HG02973 (cell line): ENCODE data around the gene SHC3.
"Not testable (repeated sequence)": the region's sequence is repeated elsewhere in the genome, so short reads cannot be mapped to it uniquely, and the experiment has no call there.

Source experiments
- ATAC-seq: cut with Tn5 transposase; IDR thresholded peaks from one replicate; pipeline ENCODE4 v1.9.1; 2021; ENCODE audit warnings: moderate library complexity; ENCODE audit not compliant: unreplicated experiment

SHC3 gene, protein sequence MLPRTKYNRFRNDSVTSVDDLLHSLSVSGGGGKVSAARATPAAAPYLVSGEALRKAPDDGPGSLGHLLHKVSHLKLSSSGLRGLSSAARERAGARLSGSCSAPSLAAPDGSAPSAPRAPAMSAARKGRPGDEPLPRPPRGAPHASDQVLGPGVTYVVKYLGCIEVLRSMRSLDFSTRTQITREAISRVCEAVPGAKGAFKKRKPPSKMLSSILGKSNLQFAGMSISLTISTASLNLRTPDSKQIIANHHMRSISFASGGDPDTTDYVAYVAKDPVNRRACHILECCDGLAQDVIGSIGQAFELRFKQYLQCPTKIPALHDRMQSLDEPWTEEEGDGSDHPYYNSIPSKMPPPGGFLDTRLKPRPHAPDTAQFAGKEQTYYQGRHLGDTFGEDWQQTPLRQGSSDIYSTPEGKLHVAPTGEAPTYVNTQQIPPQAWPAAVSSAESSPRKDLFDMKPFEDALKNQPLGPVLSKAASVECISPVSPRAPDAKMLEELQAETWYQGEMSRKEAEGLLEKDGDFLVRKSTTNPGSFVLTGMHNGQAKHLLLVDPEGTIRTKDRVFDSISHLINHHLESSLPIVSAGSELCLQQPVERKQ

DNA sequence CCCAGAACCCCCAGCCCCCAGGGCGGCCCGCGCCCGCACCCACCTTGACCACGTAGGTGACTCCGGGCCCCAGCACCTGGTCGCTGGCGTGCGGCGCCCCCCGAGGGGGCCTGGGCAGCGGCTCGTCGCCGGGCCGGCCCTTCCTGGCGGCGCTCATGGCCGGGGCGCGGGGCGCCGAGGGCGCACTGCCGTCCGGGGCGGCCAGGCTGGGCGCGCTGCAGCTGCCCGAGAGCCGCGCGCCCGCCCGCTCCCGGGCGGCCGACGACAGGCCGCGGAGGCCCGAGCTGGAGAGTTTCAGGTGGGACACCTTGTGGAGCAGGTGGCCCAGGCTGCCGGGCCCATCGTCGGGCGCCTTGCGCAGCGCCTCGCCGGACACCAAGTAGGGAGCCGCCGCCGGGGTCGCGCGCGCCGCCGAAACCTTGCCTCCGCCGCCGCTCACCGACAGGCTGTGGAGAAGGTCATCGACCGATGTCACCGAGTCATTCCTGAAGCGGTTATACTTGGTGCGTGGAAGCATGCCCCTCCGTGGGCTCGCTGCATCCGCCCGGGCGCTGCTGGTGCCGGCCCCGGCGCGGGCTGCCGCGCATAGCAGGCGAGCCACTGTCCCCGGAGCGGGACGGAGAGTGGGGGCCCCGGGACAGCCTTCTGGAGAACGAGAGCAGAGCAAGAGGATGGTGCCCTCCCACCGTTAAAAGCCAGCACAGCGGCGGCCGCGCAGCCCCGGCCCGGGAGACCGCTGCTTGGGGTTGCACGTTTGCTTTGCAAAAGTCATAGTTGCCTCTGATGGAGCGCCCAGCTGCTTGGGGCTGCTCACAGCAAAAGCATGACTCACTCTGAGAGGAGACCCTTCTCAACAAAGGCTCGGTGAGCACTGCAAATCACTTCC lies at the start of gene SHC3:
TSS of gene SHC3 (minus strand) at position 875 of the 886 bp plus-strand sequence. CDS start at position 517, 358 bp downstream.
- ATAC-seq = no peak

DNA sequence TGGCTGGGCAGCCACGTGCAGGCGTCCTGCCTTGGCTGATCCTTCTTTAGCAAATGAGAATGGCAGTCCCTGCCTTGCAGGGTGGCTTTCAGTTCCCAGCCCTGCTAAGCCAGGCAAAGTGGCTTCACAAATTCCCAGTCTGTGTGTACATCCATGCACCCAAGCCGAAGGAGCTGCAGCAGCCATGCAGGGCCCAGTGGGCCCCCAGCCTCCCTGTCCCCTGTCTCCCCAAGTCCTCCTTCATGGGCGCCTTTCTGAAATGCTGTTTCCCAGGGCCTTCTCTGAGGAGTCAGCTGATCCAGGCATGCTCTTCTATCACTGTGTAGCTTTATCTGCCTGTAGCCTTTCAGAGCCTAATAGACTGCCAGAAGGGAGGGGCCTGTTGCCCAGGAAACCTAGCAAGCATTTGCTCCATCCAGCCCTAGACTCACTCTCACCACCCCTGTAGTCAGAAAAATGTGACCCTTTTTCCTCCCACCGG lies 47.4 kb upstream of the SHC3 start:
- no peak for ATAC-seq

DNA sequence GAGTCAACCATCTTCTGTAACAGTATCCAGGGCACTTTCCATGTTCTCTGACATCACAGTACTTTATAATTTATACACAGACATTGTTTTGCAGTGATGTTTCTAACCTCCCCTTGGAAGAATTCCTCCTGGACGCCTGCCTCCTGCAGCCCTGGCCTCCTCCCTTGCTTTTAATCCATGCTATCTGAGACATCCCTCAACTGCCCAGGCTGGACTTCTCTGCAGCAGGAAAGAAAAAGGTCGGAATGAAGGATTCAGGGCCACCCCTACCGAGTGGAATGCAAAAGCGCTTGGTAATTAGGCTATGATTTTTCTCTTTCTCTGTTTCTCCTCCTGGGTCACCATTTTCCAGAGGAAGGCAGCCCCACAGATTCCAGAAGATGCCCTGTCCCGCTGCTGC lies 47.0 kb upstream of the SHC3 start:
- ATAC-seq = no peak

DNA sequence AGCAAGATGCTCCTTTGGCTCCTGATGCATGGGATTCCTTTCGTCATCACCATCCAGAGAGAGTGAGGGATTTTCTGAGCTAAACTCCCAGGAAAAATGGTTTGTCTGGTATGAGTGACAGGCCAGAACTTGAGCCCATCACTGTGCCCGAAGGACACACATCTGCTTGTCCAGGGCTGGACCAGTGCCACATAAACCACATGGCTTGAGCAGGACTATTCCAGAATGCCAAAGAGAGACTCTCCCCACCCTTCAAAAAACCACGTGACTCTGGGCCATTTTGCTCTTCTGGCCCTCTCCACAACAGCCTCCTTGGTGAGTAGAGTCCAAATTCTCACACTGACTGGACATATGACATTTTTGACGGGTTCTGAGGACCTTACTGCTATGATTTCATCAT lies 46.4 kb upstream of the SHC3 start:
- ATAC-seq = no peak

DNA sequence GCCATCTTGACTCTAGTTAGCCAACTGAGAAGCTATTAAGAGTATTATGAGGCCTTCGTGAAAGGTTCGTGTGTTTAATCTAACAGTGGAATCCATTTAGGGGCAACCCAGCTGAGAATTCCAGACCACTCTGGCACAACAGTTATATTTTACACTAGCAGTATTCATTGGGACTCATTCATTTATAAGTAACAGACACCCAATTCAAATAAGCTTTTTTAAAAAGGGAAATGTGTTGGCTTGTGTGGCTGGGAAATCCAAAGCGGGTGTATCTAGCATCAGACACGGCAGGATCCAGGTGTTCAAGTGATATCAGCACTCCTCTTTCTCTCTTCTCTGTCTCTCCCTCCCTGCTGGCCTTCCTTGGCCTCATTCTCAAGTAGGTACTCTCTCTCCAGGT lies 46.0 kb upstream of the SHC3 start:
- no peak for ATAC-seq

DNA sequence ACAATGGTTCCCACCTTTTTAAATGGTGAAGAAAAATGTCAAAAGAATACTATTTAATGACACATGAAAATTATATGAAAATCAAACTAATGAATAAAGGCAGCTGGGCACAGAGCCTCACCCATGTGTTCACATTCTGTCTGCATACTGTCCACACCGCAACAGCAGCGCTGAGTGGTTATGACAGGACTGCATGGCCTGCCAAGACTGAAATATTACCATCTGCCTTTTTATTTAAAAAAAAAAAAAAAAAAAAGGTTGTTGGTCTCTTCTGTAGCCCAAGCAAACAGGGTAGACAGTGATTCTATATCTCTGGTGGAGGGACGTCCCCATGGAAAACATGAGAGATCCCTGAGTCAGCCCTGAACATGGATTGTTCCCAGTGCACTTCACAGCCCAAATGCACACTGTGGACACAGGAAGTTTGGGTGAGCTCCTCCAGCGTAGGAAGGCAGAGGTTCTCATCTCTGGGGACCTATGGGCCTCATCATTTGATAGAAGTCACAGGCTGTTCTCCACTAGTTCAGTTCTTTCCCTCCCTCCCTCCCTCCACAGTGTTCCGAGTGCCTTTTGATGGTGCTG lies 44.9 kb upstream of the SHC3 start:
- ATAC-seq = no peak

DNA sequence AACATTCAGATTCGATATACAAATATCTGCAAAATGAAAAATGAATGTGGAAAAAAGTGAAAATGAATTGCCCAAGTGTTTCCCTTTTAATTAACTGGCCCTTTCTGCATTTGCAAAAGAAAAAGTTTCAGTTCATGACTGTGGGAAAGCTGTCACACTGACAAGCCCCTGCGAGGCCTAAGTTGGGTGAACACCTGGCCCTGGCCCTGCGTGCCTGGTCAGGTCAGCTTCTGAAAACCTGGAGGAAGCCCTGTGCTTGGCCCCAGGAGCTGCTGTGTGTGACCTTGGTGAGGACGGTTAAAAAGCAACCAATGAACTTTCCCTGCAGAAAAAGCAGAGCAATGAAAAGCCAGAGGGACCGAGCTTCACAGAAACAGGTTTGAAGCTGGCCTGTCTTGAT lies 41.0 kb upstream of the SHC3 start:
- ATAC-seq = no peak

DNA sequence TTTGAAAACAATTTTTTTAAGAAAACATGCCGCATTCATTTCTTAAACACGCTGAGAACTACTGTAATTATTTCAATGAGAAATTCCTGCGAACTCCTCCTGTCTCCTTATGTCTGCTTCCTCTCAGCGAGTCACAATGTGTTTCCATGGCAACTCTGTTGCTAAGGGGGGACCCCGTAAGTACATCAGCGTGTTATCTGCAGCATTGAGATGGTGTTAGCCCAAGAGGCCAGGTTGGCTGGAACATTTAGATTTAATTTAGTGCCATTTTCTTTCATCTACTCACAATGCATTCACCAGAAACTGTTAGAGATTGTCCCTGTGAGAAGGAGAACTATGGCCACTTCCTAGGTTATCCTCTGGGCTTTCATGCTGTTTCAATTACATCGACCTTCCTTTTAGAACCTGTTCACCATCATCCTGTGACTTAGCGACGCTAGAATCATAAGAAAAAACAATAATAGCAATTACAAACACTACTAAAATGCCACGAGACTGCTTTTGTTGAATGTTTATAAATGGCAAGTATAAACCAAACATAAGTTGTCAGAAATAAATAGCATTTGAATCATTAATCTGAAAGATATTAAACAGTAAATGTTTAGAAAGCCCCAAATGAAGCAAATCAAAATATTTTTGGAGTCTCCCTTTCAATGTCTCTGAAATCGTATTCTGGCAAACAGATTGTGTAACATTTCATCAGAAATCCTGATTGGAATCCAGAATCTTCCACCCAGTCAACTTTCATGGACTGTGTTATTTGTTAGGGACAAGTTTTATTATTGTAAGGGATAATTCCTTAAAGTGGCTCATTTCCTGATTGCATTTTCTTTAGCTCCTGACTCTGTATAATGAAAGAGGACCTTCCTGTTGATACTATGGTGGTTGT lies 39.7 kb upstream of the SHC3 start:
- ATAC-seq = no peak

DNA sequence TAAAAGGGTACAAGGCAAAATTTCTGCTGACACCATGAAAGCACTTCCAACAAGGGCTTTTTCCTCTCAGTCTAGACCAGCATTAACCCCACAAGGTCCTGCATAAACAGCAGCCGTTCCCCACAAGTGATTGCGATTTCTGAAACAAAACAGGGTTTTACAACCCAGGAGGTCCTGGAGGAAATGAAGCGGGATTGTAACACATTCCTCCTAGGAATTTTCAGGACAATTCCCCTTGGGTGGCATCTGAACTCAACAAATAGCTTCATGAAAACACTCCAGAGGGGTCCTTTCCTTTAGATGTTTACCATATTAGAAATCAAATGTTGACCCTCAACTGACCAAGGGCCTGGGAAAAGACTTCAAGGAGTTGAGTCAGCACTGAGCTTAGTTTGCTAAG lies 36.7 kb upstream of the SHC3 start:
- ATAC-seq = no peak

DNA sequence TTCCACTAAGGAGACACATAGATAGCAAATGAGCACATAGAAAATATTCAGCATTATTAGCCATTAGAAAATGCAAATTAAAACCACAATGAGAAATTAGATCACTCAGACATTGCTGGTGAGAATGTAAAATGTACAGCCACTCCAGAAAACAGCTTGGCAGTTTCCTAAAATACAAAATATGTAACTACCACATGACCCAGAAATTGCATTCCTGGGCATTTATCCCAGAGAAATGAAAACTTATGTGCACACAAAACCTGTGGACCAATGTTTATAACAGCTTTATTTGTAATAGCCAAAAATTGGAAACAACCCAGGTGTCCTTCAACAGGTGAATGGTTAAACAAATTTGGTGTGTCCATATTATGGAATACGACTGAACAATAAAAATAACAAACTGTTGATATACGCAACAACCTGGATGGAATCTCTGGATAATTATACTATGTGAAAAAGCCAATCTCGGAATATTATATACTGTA lies 34.8 kb upstream of the SHC3 start:
- ATAC-seq = no peak

DNA sequence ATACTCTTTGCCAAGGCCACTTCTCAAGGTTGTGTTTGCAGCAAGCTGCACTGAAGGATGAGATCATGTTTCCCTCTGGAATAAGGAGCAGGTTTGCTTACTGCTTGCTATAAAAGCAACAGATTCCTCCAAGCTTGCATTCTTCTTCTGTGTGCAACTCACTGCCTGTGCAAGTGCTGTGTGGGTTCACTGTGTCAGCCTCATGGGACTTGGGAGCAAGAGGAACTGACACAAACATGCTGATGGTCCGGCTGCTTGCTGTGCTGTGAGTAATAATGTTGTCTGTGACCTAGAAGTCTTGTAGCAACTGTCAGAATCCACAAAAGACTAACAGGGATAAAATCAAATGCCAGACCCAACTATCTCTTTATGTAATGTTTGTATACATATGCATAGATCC lies 33.6 kb upstream of the SHC3 start:
- no peak for ATAC-seq

DNA sequence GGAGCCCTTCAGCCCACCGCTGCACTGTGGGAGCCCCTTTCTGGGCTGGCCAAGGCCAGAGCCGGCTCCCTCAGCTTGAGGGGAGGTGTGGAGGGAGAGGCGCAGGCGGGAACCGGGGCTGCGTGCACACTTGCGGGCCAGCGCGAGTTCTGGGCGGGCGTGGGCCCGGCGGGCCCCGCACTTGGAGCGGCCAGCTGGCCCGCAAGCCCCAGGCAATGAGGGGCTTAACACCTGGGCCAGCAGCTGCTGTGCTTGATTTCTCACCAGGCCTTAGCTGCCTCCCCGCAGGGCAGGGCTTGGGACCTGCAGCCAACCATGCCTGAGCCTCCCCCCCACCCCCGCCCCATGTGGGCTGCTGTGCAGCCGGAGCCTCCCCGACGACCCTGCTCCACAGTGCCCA lies 30.7 kb upstream of the SHC3 start:
- not testable (repeated sequence) for ATAC-seq

DNA sequence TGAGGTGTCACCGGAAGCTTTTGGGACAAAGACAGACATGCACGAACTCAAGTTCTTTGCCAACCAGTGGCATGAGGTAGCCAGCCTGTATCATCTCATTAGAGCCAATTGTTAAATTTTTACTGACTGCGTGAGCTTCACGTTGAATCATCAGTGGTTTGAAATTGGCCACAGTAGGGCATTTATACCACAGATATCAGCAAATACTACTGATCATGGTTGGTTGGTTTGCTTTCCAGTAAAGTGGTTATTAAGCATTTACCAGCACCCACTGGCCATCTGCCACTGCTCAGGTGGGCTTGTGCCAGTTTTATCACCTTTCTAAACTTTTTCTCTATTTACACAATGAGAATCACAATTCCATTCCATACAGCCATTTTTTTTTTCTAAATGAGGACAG lies 28.4 kb upstream of the SHC3 start:
- no peak for ATAC-seq

DNA sequence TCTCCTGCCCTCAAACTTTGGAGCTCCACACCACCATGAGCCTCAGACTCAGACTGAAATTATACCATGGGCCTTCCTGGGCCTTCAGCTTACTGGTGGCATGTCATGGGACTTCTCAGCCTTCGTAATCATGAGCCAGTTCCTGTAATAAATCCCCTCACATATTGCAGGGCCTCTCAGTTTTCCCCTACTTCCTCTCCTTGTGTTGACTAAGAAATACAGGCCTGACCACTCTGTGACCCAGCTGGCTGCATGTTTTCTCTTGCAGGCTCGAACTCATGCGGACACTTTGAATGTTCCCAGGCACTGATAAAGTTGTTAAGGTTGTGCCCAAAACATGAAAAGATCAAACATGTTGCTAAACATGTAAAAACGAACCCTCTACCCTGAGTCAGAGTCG lies 26.2 kb upstream of the SHC3 start:
- no peak for ATAC-seq

DNA sequence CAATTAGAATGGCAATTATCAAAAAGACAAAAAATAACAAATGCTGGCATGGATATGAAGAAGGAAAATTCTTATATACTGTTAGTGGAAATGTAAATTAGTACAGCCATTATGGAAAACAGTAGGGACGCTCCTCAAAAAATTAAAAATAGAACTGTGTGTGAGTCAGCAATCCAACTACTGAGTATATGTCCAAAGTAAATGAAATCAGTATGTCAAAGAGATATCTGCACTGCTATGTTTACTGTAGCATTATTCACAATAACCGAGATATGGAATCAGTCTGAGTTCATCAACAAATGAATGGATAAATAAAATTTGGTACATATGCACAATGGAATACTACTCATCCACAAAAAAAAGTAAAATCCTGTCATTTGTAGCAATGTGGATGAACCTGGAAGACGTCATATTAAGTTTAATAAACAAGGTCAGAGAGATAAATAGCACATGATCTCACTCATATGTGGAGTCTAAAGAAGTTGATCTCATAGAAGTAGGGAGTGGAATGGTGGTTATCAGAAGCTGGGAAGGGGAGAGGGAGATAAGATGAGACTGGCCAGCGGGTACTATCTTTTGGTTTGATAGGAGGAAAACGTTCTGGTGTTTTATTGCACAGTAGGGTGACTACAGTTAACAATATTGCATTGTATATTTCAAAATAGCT lies 16.6 kb upstream of the SHC3 start:
- ATAC-seq = no peak

DNA sequence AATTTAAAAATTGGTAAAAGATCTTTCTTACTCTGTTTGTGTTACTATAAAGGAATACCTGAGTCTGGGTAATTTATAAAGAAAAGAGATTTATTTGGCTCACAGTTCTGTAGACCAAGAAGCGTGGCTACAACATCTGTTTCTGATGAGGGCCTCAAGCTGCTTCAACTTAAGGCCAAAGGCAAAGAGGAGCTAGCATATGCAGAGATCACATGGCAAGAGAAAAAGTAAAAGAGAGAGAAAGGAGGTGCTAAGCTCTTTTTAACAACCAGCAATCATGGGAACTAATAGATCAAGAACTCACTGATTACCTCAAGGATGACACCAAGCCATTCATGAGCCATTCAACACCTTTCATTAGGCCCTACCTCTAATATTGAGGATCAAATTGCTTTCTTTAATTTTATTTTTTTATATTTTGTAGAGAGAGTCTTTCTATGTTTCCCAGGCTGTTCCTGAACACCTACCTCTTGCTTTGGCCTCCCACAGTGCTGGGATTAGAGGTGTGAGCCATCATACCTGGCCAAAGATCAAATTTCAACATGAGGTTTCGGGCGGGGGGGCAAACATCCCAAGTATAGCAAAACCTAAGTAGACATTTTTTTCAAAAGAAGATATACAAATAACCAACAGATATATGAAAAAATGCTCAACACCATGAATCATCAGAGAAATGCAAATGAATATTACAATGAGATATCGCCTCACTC lies 16.0 kb upstream of the SHC3 start:
- no peak for ATAC-seq

DNA sequence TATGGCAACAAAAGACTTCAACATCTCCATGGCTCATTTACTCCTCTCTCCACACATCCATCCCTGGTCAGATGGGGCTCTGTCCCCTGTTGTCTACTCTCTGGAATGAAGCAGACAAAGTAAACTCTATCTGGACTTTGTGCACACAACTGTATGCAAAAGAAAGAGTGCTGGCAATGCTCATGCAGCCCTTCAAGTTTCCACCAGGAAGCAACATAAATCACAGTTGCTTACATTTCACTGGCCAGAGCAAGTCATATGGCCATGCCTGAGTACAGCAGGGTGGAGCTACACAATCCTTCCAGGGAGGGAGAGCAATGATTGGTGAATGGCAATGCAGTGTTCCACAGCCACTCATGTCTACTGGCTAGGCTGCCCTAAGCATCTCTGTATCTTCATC lies 12.4 kb upstream of the SHC3 start:
- ATAC-seq = no peak

DNA sequence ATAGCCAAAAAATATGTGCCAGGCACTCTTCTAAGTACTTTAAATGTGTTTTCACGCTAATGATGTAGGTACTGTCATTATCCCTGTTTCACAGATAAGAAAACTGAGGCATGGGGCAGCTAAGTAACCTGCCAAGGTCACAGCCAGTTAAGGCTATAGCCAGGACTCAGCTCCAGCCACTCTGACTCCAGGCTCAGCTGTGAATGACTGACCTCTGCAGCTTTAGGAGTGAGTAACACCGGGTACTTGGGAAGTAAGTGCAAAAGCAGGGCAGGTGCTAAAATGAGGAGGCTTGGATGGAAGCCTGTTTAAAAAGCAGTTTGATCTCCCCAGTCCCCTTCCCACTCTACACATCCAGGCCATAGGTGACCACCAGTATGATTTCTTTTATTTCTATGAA lies 10.6 kb upstream of the SHC3 start:
- ATAC-seq = no peak

DNA sequence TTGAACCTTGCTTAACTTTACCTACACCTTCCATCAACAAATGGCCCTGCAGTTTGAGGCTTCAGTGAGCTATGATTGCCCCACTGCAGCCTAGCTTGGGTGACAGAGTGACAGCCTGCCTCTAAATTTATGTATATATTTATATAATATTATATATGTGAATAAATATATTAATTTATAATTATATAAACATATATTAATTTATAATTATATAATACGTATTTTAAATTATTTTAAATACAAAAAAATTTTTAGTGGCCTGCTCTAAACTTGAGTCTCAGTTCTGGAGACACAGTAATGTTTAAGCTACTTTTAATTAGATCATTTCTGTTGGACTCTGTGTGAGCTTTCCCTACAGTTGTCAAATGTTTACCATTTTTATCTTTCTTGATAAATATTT lies 9.3 kb upstream of the SHC3 start:
- no peak for ATAC-seq
